KOPT-K1 (cell line): Measurements from ENCODE around the gene CLECL1.

ENCODE experiments used
- H3K27ac ChIP-seq: fragments of 200-600 bp; sonication (generic); 2 replicates; pipeline ENCODE4 v1.5.1; 2016; ENCODE audit warnings: antibody characterized with exemption, mild to moderate bottlenecking, low read depth, low read length; ENCODE audit not compliant: poor library complexity, severe bottlenecking
- H3K36me3 ChIP-seq: fragments of 200-600 bp; sonication (generic); 2 replicates; pipeline ENCODE4 v1.5.1; 2017; ENCODE audit warnings: antibody characterized with exemption, mild to moderate bottlenecking, low read length, moderate library complexity; ENCODE audit not compliant: insufficient read depth
- H3K9me3 ChIP-seq: fragments of 200-600 bp; sonication (generic); 2 replicates; pipeline ENCODE4 v1.5.1; 2017; ENCODE audit warnings: antibody characterized with exemption, low read length, mild to moderate bottlenecking; ENCODE audit not compliant: insufficient read depth, poor library complexity, severe bottlenecking

The CLECL1 gene

GRCh38 chr12:9755567-9755966 is 22.7 kb upstream of the CLECL1 start:
- Histone ChIP-seq H3K9me3 (no peaks in the 10 kb centered on the region), H3K27ac (peak overlapping the region; percentile 17), H3K36me3 (peaks cover 53% of the 10 kb centered on the region)

GRCh38 chr12:9755035-9755434 is 22.1 kb upstream of the CLECL1 start:
- H3K36me3 ChIP-seq = peaks cover 53% of the 10 kb centered on the region
- H3K9me3 ChIP-seq = no peaks in the 10 kb centered on the region
- peak overlapping the region; percentile 17 for H3K27ac ChIP-seq

- peaks cover 53% of the 10 kb centered on the region for H3K36me3 ChIP-seq
- no peak overlapping the region for H3K27ac ChIP-seq
- H3K9me3 ChIP-seq = no peaks in the 10 kb centered on the region
These were observed 21.4 kb upstream of the CLECL1 start for GRCh38 chr12:9754099-9754927.

GRCh38 chr12:9753498-9753897 is 20.6 kb upstream of the CLECL1 start:
- no peaks in the 10 kb centered on the region for H3K9me3 ChIP-seq
- no peak overlapping the region for H3K27ac ChIP-seq
- peaks cover 53% of the 10 kb centered on the region for H3K36me3 ChIP-seq

GRCh38 chr12:9753073-9753472 is 20.2 kb upstream of the CLECL1 start:
- Histone ChIP-seq H3K36me3 (peaks cover 53% of the 10 kb centered on the region), H3K9me3 (no peaks in the 10 kb centered on the region), H3K27ac (no peak overlapping the region)

GRCh38 chr12:9752145-9752933 is 19.4 kb upstream of the CLECL1 start:
- Histone ChIP-seq H3K9me3 (no peaks in the 10 kb centered on the region), H3K27ac (peak overlapping the region; percentile 50), H3K36me3 (peaks cover 53% of the 10 kb centered on the region)

- peaks cover 49% of the 10 kb centered on the region for H3K36me3 ChIP-seq
- no peaks in the 10 kb centered on the region for H3K9me3 ChIP-seq
- peak overlapping the region; percentile 50 for H3K27ac ChIP-seq
These were observed 18.6 kb upstream of the CLECL1 start for GRCh38 chr12:9751204-9752144.

- Histone ChIP-seq H3K27ac (peak overlapping the region; percentile 50), H3K9me3 (no peaks in the 10 kb centered on the region), H3K36me3 (peaks cover 40% of the 10 kb centered on the region)
These were observed 17.6 kb upstream of the CLECL1 start for GRCh38 chr12:9750276-9751203.

GRCh38 chr12:9749640-9750039 is 16.7 kb upstream of the CLECL1 start:
- no peak overlapping the region for H3K27ac ChIP-seq
- H3K9me3 ChIP-seq = no peaks in the 10 kb centered on the region
- H3K36me3 ChIP-seq = peaks cover 31% of the 10 kb centered on the region

GRCh38 chr12:9745199-9745598 is 12.3 kb upstream of the CLECL1 start:
- Histone ChIP-seq H3K27ac (no peak overlapping the region), H3K9me3 (no peaks in the 10 kb centered on the region), H3K36me3 (no peaks in the 10 kb centered on the region)

- peak overlapping the region; percentile 33 for H3K27ac ChIP-seq
- H3K36me3 ChIP-seq = no peaks in the 10 kb centered on the region
- H3K9me3 ChIP-seq = no peaks in the 10 kb centered on the region
These were observed 9.8 kb upstream of the CLECL1 start for GRCh38 chr12:9742661-9743060.

- H3K27ac ChIP-seq = no peak overlapping the region
- H3K9me3 ChIP-seq = no peaks in the 10 kb centered on the region
- H3K36me3 ChIP-seq = no peaks in the 10 kb centered on the region
These were observed 8.8 kb upstream of the CLECL1 start for GRCh38 chr12:9741726-9742125.

GRCh38 chr12:9740106-9740750 is 7.3 kb upstream of the CLECL1 start:
- no peak overlapping the region for H3K27ac ChIP-seq
- H3K36me3 ChIP-seq = no peaks in the 10 kb centered on the region
- H3K9me3 ChIP-seq = no peaks in the 10 kb centered on the region
